NCI-H2107 (cell line): ENCODE measurements around the gene PIF1.

ENCODE experiments used
- DNase-seq: peaks from one replicate; lab custom pipeline; 2025; lab: John Stamatoyannopoulos, UW

Gene PIF1

DNA sequence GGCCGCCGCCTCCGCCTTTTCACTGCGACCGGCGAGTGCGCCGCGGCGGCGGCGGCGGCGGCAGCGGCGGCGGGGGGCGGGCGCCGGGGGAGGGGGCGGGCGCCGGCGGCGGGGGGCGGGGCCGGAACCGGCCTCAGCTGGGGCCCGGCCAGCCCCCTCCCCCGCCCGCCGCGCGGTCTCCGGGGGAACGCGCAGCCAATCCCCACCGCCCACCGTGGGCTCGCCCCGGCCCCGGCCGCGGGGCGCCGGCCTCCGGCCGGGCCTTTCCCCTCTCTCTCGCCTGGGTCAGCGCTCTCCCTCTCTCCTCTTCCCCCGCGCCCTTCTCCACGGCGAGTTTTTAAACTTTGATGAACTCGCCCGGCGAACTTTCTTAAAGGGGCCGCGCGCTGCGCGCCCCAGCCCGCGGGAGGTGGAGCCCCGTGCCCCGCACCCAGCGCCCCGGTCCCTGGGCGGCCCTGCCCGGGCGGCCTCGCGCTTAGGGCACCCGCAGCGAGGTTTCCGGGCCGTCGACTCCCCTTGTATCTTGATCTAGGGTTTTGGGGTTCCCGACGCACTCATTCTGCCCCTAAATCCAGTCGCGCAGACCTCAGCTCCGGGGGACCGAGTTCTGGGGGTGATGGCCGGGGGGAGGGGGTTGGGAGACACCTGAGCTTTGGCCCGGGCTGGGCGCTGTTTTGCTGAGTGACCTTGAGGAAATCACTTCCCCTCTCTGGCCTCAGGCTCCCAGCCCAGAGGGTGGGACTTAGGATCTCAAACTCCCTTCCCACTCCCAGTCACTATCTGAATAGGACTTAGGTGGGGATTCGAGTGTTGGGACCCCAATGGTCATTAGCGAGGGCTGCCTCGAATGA, 49.7 kb downstream of the PIF1 start, which contains the start of gene RBPMS2:
RBPMS2 (minus strand) TSS at position 39 of the 851 bp plus-strand sequence. CDS start 270 bp downstream, outside the sequence.
- no peak for DNase-seq

DNA sequence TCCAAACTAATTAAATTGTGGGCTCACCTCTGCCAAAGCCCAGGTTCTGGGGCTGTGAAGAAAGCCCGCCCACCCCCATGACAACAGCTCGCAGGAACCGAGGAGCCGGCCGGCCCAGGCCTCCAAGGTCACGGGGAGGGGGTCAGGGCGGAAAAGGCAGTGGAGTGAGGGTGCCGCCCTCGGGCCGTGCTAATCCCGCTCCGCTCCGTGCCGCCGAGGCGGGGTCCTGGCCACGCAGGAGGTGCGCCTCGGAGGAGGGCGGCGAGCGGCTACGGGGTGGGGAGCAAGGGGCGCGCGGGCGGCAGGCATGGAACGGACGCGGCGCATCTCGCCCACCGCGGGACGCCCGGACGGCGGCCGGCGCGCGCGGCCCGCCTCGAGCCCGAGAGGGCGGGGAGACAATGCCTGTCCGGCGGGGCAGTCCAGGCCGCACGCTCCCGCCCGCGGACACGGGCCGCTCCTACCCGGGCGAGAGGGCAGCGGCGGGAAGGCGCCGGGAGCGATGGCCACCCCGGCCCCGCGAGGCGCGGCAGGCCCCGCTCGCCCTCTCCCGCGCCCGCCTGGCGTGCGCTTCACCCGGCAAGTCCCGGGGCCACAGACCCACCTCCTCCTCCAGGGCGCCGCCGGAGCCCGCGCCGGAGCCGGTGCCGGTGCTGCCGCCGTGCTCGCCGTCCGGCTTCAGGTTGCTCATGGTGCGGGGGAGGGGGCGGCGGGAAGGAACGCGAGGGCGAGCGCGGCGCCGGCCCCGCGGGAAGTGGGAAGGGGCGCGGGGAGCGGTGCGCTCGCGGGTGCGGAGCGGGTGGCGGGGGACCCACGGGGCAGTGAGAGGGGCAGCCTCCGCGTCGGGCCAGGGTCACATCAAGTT, 50.6 kb downstream of the PIF1 start:
- DNase-seq: no peak

DNA sequence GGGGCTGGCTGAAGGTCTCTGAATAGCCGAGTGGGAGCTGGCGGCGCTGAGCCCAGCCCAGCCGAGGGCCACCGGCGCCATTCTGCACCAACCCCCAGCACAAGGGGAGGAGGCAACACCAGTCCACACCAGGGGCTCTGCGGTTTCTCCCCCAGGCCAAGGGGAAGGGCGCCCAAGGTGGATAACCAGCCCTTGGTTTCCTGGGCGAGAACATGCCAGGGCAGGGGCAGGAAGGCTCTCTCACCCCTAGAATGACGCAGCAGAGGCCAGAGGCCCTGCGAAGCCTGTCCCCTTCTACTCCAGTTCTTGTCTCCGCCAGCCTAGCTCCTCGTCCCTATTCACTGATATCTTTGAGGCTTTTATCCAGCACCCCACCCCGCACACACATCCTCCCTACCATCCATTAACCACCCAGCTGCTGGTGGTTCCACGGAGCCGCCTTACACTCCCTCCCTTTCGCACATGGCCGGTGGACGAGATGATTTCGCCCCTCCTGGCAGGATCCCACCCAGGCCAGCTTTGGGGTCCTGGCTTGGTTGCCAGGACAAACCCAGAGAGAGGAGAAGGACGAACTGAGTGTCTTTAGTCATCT, 51.3 kb downstream of the PIF1 start:
- no peak for DNase-seq

DNA sequence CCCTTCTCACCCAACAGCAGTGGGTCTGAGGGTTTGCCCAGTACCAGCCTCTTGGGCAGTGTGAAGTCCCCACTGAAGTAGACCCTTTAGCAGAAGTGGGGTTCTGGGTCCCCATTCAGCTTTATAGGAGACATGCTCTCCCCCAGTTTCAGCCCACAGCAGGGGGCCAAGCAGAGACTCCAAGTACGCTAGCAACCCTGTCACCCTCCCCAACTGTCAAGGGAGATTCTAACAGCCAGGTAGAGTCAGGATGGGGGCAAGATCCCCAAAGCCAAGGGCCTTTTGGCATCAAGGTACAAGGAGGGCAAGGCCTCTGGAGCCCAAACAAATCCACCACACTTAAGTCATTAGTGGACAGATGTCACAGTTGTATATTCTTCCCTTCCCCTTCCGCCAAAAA, 51.8 kb downstream of the PIF1 start:
- DNase-seq: no peak

DNA sequence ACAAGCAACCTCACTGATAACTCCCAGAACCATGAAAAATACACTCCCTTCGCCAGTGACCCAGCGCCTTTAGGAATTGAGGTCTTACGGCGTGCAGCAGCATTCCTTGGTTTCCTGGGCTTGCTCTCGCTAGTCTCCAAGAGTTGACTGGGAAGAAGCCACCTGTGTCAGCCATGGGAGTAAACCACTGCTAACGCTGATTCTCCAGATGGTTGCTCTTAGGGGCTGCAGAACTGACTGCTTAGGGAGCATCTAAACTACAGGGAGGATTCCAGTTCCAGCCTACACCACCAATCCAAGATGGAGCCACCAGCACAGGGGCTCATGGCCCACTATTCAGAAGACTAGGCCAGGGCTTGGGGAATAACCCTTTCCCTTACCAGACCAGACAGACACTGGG, 52.5 kb downstream of the PIF1 start:
- DNase-seq: no peak

DNA sequence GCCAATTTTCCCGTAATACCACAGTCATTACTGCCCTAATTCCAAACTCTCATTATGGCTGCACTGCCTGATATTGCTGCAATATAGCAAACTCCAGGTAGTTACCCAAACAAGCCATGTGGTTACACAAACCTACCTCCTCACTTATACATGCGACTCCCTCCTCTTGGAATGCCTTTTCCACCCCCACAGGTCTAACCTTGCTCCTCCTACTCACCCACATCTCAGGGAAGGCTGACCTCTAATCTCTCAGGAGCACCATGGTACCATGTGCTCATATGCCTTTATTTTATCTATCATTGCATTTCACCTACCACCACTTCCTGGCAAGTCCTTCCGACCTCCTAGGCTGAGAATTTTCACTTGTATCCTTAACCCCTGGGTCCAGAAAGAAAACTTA, 53.0 kb downstream of the PIF1 start:
- DNase-seq: no peak

DNA sequence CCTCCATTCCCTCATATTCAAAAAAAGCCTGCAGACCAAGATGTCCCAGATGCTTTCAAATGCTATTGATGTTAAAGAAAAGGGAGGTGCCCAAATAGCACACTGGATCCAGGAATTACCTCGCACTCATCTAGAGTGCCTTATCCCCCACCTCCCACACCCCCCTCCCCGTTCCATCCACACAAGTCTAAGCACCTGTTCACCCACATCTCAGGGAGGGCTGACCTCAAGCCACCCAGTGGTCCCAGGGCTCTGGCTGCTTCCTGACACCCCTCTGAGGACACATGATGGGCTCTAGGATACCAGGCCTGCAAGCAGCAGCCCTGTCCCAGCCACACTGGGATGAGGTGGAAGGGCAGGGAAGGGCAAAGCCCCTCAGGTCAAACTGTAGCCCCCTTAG, 54.8 kb downstream of the PIF1 start:
- DNase-seq: no peak

DNA sequence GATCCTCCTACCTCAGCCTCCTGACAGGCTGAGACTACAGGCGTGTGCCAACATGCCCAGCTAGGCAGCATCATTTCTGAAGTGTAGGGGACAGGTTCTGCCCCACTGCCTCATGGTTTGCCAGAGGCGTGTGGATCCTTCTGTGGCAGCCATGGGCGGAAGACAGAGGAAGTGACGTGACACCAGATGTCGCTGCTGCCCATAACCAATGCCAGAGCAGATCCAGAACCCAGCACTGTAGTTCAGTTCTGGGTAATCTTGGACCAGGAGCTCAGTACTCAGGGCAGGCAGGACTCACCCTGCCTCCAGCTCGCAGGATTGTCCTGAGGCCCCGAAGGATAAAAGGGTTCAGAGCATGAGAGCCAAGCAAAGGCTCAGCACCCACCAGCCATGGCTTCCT, 58.2 kb downstream of the PIF1 start:
- DNase-seq: no peak

DNA sequence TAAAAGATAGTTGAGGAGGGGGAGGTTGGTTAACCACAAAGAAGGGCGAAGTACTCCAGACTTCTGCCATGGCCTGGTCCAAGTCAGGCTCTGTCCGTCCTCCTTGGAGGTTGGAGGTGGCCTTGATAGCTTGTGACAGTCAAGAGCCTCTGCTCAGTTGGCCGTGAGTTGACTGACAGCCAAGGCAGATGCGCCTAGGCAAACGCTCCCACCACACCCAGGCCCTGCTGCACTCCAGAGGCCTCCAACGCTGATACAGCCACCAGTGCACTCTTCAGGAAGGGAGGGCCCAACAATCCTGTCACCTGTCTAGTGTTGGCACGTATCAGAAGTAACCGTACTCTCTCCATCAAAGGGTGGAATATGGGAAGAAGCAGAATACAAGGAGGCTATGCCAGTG, 59.4 kb downstream of the PIF1 start:
- no peak for DNase-seq
